T-helper 22 cell (primary cell): ENCODE data around the gene NDUFB10.
"Not testable (repeated sequence)": the region's sequence is repeated elsewhere in the genome, so short reads cannot be mapped to it uniquely, and the experiment has no call there.

Source experiments
- DNase-seq: peaks from one replicate; pipeline ENCODE4 v3.0.0-alpha.2; 2020; ENCODE audit warnings: low read depth

Gene NDUFB10

DNA sequence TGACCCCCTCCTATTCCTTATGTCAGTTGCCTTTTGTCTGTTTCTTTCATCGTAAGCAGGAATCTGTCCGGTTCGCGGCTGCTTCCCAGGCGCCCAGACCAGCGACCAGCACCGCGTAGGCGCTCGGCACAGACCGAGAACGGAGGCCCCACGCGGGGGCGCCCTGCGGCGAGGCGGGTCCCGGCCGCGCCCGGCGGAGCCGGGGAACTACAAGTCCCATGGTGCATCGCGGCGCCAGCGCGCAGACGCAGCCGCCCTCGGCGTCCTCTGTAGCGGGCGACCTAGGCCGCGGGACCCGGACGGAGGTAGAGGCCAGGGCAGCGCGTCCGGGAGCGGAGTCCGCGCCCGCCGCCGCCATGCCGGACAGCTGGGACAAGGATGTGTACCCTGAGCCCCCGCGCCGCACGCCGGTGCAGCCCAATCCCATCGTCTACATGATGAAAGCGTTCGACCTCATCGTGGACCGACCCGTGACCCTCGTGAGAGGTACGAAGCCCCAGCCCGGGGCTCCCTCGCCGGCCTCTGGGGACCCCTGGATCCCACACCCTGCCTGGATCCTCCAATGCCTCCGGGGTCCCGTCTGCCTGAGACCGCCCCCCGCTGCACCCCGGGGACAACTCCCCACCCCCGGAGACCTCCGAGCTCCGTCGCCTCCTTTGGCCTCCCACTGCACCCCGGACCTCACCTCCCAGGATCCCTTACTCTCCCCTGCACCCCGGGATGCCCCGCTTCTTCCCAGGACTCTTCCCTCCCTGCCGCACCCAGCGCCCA, at the start of gene NDUFB10:
TSS of gene NDUFB10 (plus strand) at position 270 of the 771 bp plus-strand sequence. CDS start at position 357, 87 bp downstream.
- peak; percentile 79 for DNase-seq

GRCh38 chr16:1909561-1910231, 49.6 kb upstream of the NDUFB10 start:
- no peak for DNase-seq

- DNase-seq = no peak
Measured at GRCh38 chr16:1911467-1912214, 47.7 kb upstream of the NDUFB10 start.

GRCh38 chr16:1912215-1912543, 47.2 kb upstream of the NDUFB10 start:
- no peak for DNase-seq

- DNase-seq = no peak
Measured at GRCh38 chr16:1913327-1914083, 45.8 kb upstream of the NDUFB10 start.

- DNase-seq = no peak
Measured at GRCh38 chr16:1914084-1914608, 45.2 kb upstream of the NDUFB10 start.

GRCh38 chr16:1914988-1915387, 44.4 kb upstream of the NDUFB10 start:
- DNase-seq = no peak

- no peak for DNase-seq
Measured at GRCh38 chr16:1915732-1916639, 43.4 kb upstream of the NDUFB10 start.

DNA sequence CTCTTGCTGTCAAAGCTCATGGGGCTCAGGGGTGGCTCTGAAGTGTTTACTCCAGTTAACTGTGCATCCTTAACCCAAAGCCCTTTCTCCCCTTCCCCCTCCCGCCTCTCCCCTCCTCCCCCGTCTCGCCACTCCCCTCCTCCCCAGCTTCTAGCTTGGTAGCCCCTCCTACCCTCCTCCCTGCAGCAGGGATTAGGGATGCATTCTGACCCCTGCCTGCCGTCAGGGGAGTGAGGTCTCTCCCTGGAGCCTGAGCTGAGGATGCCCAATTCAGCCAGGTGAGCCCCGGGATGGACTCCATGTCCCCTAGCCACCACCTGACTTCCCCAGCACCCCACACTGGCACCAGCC, 42.7 kb upstream of the NDUFB10 start:
- no peak for DNase-seq

DNA sequence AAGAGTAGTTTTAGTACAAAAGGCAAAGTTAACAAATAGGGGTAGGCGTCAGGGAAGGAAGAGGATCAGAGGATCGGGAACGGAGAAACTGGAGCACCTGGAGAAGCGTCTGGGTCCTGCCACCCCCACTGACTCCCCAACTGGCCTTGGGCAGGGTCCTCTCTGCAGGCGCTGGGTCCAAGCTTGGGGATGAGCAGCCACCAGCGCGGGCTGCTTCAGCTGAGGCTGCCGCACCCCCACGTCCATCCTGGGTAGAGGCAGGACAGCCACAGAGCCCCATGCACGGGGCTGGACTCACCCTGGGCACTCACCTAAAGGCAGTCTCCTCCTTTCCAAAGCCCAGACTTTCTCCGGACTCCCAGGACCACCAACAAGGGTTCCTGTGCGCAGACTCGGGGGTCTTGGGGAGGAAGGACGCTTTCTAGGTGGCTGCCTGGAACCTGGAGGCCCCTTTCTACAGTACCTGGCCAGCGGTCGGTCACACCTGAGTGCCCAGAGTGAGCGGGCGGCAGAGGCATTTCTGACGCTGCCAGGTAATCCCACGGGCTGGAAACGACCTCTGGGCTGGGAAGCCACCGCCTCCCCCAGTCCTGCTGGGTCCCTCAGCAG, 42.2 kb upstream of the NDUFB10 start:
- no peak for DNase-seq

DNA sequence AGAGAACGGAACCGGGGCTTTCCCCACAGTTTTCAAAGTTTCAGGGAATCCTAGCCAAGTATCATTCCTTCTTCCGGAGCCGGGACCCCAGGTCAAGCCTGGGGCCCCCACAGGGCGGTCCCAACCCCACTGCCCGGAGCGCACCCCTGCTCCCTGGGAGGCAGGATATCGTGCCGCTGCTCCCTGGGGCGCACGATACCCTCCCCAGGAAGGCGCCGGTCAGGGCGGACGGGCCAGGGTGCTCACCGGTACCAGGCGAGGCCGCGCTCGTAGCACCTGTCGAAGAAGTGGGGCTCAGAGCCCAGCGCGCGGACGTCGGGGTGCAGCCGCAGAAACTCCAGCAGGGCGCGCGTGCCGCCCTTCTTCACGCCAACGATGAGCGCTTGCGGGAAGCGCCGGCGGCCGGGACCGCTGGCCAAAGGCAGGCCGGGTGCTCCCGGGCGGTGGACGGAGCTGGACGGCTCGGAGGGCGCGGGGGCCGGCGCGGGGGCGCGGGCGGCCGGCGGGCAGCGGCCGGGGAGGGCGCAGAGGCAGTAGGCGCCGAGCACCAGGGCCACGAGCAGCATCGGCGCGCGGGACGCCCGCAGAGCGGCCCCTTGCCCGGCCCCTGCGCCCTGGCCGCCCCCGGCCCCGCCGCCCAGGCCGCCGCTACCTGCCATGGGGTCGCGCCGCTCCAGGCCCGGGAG, 41.5 kb upstream of the NDUFB10 start:
- no peak for DNase-seq

GRCh38 chr16:1918351-1919326, 40.7 kb upstream of the NDUFB10 start, which contains the start of gene HS3ST6:
Gene HS3ST6 (minus strand): TSS chr16:1918415. CDS start chr16:1918323, 92 bp downstream.
- no peak for DNase-seq

DNA sequence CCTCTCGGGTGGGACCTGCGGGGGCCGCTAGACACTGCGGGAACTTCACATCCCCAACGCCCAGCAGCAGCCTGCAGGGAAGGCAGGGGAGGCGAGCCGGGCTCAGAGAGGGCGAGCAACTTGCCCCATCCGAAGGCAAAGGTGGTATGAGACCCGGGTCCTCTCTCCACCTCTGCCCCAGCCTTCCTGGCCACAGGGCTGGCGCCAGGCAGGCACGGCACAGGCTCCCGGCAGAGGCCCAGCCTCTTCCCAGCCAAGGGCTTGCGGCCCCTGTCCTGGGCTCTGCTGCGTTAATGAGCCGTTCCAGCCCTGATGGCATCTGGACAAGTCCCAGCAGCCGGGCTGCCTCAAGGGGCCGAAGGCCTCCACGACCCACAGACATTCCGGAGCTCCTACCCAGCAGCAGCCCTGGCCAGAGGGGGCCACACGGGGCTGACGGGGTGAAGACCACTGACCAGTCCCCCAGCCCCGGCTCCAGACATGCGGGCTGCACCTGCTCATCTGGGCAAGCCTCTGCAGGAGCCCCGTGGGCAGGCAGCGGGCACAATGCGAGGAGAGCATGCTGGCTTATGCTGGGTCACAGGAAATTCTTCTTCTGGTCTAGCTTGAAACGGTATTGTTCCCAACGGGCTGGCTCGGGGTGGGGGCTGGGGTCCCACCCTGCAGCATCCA, 39.9 kb upstream of the NDUFB10 start:
- no peak for DNase-seq

GRCh38 chr16:1920122-1920521, 39.2 kb upstream of the NDUFB10 start:
- DNase-seq = not testable (repeated sequence)

GRCh38 chr16:1920727-1921171, 38.6 kb upstream of the NDUFB10 start:
- DNase-seq = no peak

- DNase-seq = no peak
Measured at GRCh38 chr16:1922357-1922756, 37.0 kb upstream of the NDUFB10 start.

DNA sequence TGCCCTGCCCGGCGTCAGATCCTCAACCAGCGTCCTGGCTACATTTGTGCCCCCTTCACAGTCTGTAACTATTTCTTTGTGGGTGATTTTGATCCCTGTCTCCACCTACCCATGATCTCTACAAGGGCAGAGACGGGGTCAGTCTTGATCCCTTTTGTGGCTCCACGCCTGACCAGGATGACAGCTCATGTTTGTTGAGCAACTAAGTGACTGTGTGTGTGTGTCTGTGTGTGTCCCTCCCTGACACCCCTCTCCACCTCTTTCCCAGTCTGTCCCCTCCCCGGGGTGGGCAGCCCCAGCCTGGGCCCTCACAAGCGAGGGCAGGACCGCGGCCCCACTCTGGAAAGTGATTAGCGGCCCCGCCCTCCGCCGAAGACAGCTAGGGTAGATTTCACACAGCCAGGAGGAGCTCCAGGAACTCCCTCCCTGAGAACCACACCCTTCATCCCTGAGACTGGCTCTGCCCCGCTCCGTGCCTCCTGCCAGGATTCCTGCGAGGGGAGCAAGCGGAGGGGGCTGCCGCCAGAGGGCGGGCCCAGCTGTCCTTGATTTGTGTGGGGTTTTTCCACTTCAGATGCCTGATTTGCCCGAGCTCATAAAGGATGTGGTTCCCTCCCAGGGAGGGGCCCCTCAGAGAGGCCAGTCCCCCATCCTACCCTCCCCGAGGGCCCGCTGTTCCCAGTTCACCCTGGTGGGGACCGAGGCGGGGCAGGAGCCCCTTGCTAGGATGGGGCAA, 35.9 kb upstream of the NDUFB10 start:
- DNase-seq = no peak
